NOMO-1 (cell line): ENCODE results near the gene ZAR1.

Experiments
- DNase-seq, 2 experiments: peaks; one replicate each; lab custom pipeline; 2025; ENCODE audit not compliant: unreplicated experiment in 2 of 2; lab: John Stamatoyannopoulos, UW

Gene ZAR1

GRCh38 chr4:48489683-48490011 is 405 bp upstream of the ZAR1 start:
- DNase-seq = no peak

DNA sequence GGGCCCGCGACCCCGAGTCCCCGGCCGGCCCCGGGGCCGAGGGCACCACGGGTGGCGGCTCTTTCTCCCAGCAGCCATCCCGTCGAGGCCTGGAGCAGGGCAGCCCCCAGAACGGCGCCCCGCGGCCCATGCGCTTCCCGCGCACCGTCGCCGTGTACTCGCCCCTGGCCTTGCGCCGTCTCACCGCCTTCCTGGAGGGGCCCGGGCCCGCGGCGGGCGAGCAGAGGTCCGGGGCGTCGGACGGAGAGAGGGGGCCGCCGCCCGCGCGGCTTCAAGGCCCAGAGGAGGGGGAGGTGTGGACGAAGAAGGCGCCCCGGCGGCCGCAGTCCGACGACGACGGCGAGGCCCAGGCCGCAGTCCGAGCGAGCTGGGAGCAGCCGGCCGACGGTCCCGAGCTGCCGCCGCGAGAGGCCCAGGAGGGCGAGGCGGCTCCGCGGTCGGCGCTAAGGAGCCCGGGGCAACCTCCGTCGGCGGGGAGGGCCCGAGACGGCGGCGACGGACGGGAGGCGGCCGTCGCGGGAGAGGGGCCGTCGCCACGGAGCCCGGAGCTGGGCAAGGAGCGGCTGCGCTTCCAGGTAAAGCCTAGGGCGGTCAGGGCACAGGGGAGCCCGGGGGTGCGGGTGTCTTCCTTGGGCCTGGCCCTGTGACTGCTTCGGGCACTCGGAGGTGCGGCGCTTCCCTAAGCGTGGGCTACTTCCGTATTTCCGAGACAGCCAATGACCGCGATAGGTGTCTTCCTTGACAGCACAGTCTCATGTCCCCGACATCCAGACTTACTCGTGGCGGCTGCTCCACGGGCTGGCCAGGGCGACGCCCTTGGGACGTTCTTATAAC is 845 bp downstream of the ZAR1 start:
- DNase-seq = no peak

DNA sequence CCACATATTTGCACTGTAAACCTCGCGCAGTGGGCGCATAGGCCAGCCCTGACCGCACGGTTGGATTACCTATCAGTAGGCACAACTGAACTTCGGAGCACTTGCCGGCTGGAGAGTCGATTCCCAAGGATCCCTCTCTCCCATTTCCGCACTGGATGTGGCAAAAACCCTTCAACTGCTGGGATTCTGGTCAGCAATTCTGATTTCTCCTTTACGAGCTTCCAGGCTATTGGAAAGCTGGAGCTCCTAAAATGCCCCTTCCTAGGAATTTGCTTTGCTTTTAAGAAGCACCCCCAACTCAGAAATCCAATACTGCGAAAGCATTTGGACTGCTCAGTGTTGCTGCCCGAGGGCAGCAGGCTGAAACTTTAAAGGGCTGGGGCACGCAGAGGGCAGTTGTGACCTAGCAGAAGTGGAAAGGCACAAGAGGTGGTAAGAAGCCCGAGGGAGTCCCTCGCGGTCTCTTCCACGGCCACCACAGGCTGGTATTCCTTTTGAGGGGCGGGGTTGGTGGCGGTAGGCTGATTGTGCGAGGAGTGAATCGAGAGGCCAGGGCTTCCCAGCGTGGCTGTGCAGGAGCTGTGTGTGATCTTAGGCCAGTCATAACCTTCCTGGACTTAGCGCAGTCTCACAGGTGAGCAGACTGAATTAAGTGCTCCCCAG is 1.6 kb downstream of the ZAR1 start:
- no peak for DNase-seq

DNA sequence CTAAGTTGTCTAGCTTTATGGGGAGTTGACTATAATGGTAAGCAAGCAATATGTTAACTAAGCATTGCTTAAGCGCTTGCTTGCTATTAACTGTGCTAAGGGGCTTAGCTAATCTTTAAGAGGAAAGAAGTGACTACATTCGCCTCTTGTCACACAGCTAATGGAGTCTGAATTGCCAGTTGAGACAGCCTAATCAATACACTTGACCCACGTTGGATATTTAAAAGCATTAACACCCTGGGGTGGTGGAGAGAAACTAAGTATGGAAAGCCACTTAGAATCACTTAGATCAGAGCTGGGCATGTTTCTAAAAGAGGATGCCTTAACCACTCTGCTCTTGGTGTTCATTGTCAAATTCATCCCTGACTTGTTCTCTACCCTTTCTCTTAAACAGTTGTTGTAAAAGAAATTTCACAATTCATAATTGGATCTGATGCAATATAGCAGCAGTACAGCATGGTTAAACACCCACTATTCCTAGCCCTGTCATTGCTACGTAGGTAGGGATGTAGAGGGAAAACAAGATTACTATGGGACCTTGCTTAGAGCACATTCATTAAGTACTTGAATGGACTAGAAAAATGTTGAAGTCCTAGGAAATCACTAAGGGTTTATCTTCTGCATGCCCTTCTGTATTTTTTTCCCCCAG is 3.5 kb downstream of the ZAR1 start:
- DNase-seq = peak; percentile 3 to 58

GRCh38 chr4:48495941-48496340 is 5.9 kb downstream of the ZAR1 start:
- no peak for DNase-seq

GRCh38 chr4:48498895-48499294 is 8.8 kb downstream of the ZAR1 start:
- DNase-seq = no peak

DNA sequence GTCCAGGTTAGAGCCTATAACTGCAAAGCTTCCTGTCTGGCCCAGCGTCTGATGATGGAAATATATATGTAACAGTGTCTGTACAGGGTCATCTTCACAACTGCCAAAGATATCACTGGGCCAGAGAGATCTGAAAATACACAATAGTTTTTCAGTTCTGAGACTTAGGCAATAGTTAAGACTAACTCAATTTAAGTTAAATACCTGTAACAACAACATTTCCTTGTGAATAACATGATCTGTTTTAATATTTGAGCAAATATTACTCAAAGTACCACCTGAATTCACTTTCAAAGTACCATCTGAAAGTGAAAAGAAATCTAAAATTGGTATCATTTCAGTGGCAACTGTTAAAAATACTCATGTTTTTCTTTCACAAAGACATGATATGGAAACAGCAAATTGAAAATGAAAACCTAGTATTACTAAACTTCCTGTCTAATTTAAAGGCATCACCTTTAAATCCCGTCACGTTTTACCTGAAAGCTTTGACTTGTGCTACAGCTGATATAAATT is 9.6 kb downstream of the ZAR1 start:
- DNase-seq = no peak

DNA sequence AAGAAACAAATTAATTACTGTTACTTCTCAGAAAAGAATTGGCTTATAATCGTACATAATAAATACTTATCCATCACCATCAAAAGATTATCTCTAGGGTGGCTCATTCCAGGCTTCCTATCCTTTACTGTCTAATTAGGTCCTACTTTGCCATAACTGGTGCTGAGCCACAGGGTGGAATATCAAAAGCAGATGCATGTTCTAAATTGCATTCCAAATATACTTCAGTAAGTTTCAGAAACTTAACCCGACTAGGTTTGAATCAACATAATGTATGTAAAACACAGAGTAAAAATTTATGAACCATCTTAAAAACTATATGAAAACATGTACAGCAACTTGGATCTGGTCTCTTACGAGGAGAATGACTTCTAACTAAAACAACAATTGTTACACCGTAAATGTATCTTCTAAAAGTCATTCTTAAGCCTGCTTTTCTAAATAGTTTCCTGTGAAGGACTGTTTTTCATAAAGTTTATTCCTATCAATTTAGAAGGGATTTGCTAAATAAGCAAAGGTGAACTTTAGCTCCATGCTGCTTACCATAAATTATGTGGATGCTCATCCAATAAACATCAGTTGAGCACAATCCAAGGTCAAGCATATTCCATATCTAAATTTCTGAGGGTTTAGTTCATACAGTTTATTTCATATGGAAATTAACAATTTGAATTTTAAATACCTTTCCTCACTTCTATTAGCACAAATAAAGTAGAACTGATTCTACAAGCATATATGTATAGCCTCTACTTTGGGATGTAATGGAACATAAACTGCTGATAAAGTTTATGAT is 13.4 kb downstream of the ZAR1 start:
- DNase-seq = no peak

- no peak for DNase-seq
Observed at GRCh38 chr4:48504026-48504330, 13.9 kb downstream of the ZAR1 start.

GRCh38 chr4:48504352-48504751 is 14.3 kb downstream of the ZAR1 start:
- DNase-seq = no peak

DNA sequence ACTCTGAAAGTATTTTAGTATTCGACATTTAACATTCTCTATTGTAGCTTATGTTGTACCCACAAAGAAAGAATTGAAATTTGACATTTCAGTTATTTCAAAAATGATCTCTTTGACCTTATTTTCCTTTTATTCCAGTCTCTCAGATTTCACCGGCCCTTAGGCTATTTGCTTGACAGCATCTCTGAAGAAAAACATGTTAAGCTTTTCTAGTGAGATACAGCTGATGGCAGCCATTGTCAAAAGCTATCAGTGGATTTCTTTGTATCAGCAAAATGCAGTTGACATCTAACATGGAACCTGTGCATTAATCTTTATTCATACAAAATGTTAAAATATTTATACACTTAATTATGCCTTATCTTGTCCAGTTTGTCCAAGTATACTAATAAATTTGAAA is 16.7 kb downstream of the ZAR1 start:
- no peak for DNase-seq

DNA sequence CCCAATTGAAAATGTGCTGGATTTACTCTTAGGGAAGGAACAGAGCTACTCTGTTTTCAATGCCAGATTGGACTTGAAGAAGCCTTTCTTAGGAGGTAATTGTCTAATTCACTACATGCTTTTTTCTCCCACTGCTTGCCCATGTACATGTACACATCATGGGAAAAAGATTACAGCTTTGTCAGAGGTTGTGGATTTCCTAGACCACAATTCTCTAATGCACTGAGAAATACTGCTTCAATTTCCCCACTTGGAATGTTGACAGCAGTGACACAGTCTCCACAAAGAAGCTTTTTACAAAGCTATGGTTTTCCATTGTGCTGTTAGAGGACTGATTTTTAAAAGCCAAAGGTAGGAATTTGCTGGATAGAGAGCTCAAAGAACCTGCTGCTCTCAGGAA is 19.5 kb downstream of the ZAR1 start:
- no peak for DNase-seq

DNA sequence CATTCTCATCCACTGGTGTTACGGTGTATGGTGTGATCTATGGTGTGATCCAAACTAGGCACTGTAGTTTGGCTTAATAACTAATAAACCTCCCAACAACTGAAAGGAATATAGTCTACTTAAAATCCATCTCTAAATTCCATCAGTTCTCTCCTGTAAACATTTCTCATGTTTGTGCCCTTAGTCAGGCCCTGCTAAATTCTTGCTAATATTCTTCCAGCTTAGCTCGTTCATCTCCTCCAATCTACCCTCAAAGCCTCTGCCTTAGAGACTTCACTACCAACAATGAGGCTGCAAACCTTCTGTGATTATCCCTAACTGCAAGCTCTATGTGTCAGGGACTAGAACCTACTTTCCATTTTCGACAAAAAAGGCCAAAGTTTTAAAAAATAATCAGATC is 28.1 kb downstream of the ZAR1 start:
- DNase-seq = no peak

DNA sequence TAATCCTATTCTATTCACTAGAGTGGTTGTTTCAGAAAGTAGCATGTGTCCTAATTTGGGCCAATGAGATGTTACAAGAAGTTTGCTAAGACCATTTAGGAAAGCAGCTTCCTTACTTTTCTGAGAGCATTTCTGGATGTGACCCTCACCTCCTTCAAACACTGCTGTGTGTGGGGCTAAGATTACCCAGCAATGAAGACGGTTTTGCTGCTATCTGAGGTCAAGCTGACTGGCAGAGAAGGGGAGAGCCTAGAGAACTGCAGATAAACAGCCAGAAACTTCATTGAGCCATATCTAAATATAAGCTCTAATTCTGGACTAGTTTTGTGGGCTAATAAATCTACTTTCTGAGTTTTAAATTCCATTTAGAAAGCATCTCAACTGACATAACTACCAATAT is 36.4 kb downstream of the ZAR1 start:
- no peak for DNase-seq

DNA sequence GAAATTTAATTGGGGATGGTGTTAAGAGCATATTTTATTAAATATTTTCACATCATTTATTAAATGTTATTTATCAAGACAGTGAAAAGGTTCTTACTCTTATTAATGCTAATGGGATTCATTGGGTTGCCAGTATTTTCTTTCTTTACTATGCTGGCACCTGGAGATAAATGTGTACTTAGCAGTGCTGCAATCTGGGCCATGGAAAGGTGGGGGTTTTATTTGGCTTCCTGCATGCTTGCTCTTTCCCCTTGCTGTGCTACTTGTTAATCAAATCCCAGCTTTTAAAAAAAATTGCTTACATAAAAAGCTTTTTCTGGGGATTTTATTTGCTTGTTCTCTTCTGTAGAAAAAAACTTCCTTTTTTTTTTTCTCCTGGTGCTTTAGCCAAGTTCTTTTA is 48.3 kb downstream of the ZAR1 start:
- no peak for DNase-seq

DNA sequence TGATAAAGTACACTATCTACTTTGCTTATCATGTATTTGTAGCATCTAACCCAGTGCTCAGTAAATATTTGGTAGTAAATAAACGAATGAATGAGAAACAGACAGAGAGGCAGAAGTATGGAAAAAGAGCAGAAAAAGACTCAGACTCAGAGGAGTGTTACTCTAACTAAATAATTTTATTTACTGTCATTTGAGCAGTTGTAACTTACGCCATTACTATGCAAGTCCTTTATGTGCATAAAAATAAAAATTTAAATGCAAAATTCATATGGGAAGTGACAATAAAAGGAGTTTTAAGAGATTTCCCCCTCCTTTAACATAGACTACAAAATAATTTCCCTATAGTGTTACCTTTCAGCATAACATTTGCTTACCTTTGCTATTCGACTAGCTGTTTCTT is 49.5 kb downstream of the ZAR1 start:
- no peak for DNase-seq

DNA sequence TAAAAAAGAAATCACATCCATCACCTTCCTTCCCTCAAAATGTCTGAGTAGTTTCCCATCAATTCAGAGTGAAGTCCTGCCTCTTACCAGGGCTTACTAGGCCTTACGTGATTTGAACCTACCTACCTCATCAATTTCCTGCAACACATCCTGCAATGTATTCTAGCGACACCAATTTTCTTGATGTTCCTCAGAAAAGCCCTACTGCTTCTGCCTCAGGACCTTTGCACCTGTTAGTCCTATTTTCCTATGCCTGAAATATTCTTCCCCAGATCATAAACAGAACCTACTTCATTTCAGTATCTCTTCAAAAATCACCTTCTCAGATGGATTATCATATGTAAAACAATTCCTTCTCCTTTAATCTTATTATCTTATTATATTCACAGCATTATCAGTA is 52.8 kb downstream of the ZAR1 start:
- no peak for DNase-seq

- no peak for DNase-seq
Observed at GRCh38 chr4:48543796-48544195, 53.7 kb downstream of the ZAR1 start.
